Endometrial microvascular endothelial cells (primary cell): ENCODE data around the gene DUSP22. TPM values are rescaled to one million over a fixed set of nuclear protein-coding genes. Genes with fewer than 3 reads are reported as not detected.

Experiments
- in situ Hi-C: cut with HindIII; loops from 2 replicates; pipeline ENCODE4 v1.10.0; 2017; ENCODE audit warnings: low sequenced_read_pairs, low pct_unique_long_range_greater_than_20kb; ENCODE audit errors: inconsistent ontology term
- total RNA-seq: library from RNA; depleted of rRNA; stranded (reverse); fragments of >200 nt; gene quantifications from one replicate; pipeline ENCODE4 v1.2.3, GENCODE V29; 2015; ENCODE audit errors: inconsistent ontology term

DUSP22 gene
- total RNA-seq, 1 donor from 2014 or later: 34.2 TPM

- in situ Hi-C loops: no loop called here
Observed at GRCh38 chr6:380234-381218, 88.2 kb downstream of the DUSP22 start.

GRCh38 chr6:381742-382461 lies 89.6 kb downstream of the DUSP22 start:
- in situ Hi-C loops: no loop called here

DNA sequence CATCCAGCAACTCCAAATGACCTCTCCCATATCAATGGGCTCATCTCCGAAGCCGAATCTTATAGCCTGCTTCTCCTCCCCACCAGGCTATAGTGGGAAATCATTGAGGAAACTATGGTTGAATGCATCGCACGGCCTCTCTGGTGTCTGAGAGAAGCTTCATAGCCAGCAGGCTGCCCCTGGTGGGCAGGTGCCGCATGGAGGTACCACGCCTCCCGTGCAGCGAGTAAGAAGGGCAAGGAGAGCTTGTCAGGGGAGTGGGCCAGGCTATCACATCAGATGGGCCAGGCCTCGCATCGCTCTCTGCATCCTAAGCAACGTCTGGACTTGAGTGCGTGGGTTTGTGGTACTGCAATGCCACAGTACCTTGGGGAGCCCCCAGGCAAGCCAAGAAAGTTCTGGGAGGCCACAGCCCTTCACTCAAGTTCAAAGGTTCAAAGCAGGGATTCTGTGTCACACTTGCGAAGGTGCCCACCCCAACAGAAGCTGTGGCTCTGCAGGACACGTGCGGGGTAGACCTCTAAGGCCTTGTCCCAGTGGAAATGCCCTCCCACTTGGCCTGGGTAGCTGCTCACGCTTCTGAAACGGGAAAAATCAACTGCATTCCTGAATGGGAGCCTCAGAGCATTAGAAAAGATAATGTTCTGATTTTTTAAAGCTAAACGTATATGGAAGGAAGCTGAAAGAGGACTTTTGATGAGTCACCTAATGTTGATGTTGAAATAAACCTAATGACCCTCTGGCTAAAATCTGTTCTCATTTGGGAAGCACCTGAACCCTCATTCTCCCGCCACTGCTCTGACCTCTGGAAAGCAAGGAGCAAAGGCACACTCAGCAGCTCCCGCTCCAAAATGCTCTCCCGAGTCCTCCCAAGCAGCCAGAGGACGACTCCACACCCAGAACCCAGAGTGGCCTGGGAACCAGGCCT lies 90.9 kb downstream of the DUSP22 start:
- in situ Hi-C loops: no loop called here

- in situ Hi-C loops: no loop called here
Observed at GRCh38 chr6:383856-384255, 91.6 kb downstream of the DUSP22 start.

- in situ Hi-C loops: no loop called here
Observed at GRCh38 chr6:384898-385297, 92.6 kb downstream of the DUSP22 start.

DNA sequence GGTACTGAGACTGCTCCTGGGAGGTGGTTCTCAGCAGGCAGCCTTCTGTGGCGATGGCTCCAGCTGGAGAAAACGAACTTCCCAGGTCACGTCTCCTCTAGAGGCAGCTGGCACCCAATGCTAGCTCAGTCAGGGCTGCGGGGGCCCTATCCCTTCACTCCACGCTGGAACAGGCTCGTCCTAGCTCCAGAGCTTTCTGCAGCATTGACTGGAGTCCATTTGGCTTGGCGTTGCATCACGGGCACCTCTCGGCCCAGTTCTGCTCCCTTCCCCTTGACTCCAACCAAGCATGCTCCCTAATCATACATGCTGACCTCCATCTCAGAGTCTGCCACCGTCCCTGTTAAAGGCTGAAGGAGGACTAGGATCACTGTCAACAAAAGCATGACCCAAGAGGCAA lies 93.3 kb downstream of the DUSP22 start:
- in situ Hi-C loops: no loop called here

DNA sequence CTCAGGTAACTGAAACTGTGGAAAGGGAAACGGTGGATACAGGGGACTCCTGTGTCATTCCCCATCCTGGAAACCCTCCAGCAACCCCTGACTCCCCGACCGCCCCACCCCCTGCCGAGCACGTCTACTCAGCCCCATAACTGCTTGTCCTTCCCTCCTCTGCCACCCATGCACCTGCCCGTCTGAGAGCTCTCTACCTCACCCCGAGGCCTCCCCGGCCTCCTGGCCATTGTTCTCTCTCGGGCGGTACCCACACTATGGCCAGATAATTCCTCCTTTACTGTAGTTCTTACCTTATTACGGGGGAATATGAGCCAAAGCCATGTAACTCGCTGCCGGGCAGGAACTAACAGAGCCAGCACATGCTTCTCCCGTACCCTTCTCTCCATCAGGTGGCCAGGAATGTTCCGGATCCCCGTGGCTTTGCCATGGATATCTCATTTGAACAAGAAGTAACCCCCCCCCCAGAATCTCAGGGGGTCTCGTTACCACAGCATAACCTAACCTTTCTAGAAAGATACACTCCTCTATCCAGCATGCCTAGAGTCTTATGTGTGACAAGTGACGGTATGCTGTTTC lies 94.5 kb downstream of the DUSP22 start:
- in situ Hi-C loops: no loop called here

DNA sequence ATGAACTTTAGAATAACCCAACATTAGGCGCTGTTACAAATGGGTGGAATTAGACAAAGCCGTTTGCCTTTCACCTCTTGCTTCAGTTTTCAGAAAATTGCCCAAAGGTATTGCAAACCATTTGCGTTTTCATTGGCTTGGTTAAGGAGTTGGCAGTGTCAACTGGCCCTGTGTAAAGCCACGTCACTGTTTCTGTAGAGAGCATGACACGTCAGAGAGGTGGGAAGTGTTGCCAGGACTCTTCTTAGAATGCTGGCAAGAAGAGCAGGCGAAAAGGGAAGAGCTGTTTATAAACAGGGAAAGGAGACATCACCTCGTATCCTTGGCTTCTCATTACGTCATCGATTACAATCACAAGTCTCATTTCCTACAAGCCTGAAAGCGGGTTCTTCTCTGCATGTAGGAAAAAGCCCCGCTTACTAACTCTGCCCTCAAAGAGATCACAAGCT lies 95.0 kb downstream of the DUSP22 start:
- in situ Hi-C loops: no loop called here

- in situ Hi-C loops: no loop called here
Observed at GRCh38 chr6:388202-388903, 96.1 kb downstream of the DUSP22 start.

DNA sequence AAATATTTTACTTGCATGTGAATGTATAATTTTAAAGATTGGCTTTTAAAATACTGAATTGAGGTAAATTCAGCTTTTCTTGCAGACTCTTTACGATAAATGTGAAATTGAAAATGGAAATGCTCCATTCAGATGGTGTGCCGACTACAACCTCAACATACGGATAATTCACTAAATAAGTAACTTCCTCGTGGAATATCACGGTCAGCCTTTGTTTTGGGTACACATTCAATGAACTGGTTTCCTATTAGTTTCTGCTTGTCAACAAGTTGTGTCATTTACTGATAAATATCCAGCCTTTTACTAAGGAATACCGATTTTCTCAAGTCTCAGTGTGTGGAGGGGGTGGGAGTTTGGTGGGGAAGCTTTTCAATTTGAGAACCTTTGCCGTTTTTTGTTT lies 96.9 kb downstream of the DUSP22 start:
- in situ Hi-C loops: no loop called here

DNA sequence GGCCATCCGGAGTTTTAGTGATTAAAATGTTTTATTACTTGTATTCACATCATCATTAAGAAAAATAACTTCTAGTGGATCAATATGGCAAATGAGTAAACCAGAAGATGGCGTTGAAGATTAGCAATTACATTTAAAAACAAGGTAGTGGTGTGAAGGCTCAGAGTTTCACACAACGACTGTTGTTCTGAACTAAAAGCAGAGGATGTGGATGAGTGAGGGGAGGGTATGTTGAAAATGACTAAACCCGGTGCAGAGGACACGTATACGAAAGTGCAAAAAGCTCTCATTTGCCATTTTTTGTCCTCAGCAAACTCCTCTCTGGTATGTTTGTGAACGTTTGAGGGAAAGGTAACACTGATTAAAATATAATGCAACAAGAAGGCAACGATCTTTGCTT lies 97.3 kb downstream of the DUSP22 start:
- in situ Hi-C loops: no loop called here

DNA sequence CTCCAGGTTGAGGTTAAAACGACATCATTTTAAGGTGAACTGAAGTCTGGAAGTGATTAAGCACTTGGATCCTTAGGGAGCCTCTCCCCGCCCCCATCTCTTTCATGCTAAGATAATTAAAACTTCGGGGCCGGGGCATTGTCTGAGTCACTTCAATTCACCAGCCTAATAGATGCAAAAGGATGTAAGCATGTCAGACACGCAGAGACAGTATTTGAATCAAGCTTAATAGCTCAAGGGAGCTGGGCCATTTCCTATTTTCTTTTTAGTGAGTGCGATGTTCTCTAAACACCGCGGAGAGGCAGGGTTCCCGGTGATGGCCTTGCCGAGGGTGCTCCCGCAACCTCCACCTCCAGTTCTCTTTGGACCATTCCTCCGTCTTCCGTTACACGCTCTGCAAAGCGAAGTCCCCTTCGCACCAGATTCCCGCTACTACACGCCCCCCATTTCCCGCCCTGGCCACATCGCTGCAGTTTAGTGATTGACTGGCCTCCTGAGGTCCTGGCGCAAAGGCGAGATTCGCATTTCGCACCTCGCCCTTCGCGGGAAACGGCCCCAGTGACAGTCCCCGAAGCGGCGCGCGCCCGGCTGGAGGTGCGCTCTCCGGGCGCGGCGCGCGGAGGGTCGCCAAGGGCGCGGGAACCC lies 98.7 kb downstream of the DUSP22 start:
- in situ Hi-C loops: no loop called here

DNA sequence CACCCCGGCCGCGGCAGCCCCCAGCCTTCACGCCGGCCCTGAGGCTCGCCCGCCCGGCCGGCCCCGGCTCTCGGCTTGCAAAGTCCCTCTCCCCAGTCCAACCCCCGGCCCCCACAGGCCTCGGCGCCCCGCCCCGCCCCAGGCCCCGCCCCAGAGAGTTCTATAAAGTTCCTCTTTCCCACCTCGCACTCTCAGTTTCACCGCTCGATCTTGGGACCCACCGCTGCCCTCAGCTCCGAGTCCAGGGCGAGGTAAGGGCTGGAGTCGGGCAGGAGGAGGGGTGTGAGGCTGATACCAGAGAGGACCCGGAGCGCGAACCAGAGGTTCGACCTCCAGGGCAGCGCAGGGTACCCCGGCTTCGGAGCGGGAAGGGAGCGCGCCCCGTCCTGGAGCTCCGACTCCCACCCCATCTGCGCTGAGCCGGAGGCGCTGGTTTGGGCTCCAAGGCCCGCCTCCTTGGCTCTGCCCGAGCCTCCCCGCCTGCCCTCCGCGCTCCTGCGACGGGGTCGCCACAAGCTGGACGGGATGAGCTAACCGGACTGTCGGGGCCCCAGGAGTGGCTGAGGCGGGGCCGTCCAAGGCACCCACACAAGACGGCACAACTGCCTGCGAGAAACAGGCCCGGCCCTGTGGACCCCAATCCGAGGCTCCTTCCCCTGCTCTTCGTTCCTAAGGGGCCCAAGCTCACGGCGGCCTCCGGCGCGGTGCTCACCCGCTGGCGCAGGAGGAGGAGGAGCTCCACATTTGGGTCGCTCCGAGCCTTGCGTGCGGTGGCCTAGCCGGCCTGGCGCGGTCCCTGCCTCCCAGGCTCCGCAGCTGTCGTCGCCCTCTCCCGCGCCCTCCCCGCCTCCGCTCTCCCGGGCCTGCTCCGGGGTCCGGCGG lies 99.5 kb downstream of the DUSP22 start, which contains the start of gene IRF4:
Gene IRF4, plus strand, starts transcription at position 194 of the 882 bp plus-strand sequence. CDS start 1,401 bp downstream, outside the sequence.
- in situ Hi-C loops: no loop called here

- in situ Hi-C loops: no loop called here
Observed at GRCh38 chr6:392441-393390, 100.4 kb downstream of the DUSP22 start.

GRCh38 chr6:393391-394221 lies 101.3 kb downstream of the DUSP22 start:
- in situ Hi-C loops: no loop called here
